H1 (cell line): ENCODE data around the gene MYO16. TPM values are rescaled to one million over a fixed set of nuclear protein-coding genes. Genes with fewer than 3 reads are reported as not detected.

Experiments used
- CTCF ChIA-PET: fragments of 300-600 bp; sonication (Branson Sonifier 250); formaldehyde crosslinking; loops from one replicate; lab custom pipeline; 2021; ENCODE audit not compliant: partially characterized antibody; lab: Charles Lee
- POLR2A ChIA-PET: fragments of 300-600 bp; sonication (Branson Sonifier 250); formaldehyde crosslinking; loops from one replicate; lab custom pipeline; 2021; ENCODE audit warnings: inconsistent platforms; ENCODE audit not compliant: partially characterized antibody; lab: Charles Lee
- DNase-seq, 2 experiments: peaks; one replicate each; pipeline versions ENCODE4 v3.0.0 to v3.0.0-alpha.2; 2010 to 2022; ENCODE audit warnings: low spot score in 2 of 2, low read depth in 1 of 2, mixed read lengths in 1 of 2
- FAIRE-seq: peaks from 2 replicates; lab custom pipeline; 2011; peaks lifted over from hg19 to GRCh38; lab: Jason Lieb, UNC
- H2AFZ ChIP-seq: 2 replicates; pipeline ENCODE4 v1.8.1; 2012; ENCODE audit warnings: low read length, inconsistent platforms
- H2AK5ac ChIP-seq: 2 replicates; pipeline ENCODE4 v1.6.1; 2013; ENCODE audit warnings: low read depth, low read length
- H2BK120ac ChIP-seq: replicated peaks from 2 replicates; pipeline ENCODE3; 2013; ENCODE audit warnings: low read depth, low read length, inconsistent platforms
- H2BK12ac ChIP-seq: 2 replicates; pipeline ENCODE4 v1.6.1; 2013; ENCODE audit warnings: low read depth, low read length
- H2BK15ac ChIP-seq: 2 replicates; pipeline ENCODE4 v1.6.1; 2013; ENCODE audit warnings: low read length
- H2BK20ac ChIP-seq: 2 replicates; pipeline ENCODE4 v1.6.1; 2013; ENCODE audit warnings: low read length
- H2BK5ac ChIP-seq: 2 replicates; pipeline ENCODE4 v1.6.1; 2013; ENCODE audit warnings: low read depth, low read length
- H3K14ac ChIP-seq: 2 replicates; pipeline ENCODE4 v1.6.1; 2013; ENCODE audit warnings: inconsistent platforms; ENCODE audit not compliant: insufficient read length
- H3K18ac ChIP-seq: 2 replicates; pipeline ENCODE4 v1.6.1; 2013; ENCODE audit warnings: low read length; ENCODE audit errors: extremely low read depth
- H3K23ac ChIP-seq: 2 replicates; pipeline ENCODE4 v1.6.1; 2013; ENCODE audit warnings: inconsistent platforms; ENCODE audit not compliant: insufficient read length
- H3K23me2 ChIP-seq: 2 replicates; pipeline ENCODE4 v1.6.1; 2013; ENCODE audit warnings: low read depth, low read length
- H3K27ac ChIP-seq: 2 replicates; pipeline ENCODE4 v1.6.1; 2011; ENCODE audit warnings: low read depth, low read length, inconsistent platforms
- H3K27me3 ChIP-seq, 4 experiments: replicated peaks in 1 of 4; 1 replicate in 1 of 4; 2 replicates in 3 of 4; pipeline versions ENCODE4 v1.6.1 to v1.8.1; 2011 to 2013; ENCODE audit warnings: low read length in 3 of 4, mild to moderate bottlenecking in 3 of 4, inconsistent platforms in 2 of 4, mixed read lengths in 2 of 4, moderate library complexity in 1 of 4; ENCODE audit not compliant: control insufficient read depth in 3 of 4, insufficient read depth in 3 of 4; ENCODE audit errors: extremely low read depth in 1 of 4
- H3K36me3 ChIP-seq, 4 experiments: 2 replicates each; pipeline versions ENCODE4 v1.6.1 to v1.8.1; 2011 to 2013; ENCODE audit warnings: mild to moderate bottlenecking in 4 of 4, low read length in 3 of 4, moderate library complexity in 2 of 4, control low read depth in 1 of 4, inconsistent platforms in 1 of 4; ENCODE audit not compliant: insufficient read depth in 4 of 4, control insufficient read depth in 2 of 4
- H3K4ac ChIP-seq: replicated peaks from 2 replicates; pipeline ENCODE3; 2013; ENCODE audit warnings: low read length, low read depth, mixed read lengths, inconsistent platforms; ENCODE audit not compliant: insufficient read length
- H3K4me1 ChIP-seq, 4 experiments: replicated peaks in 1 of 4; 1 replicate in 1 of 4; 2 replicates in 3 of 4; pipeline versions ENCODE4 v1.6.1 to v1.8.1; 2011 to 2013; ENCODE audit warnings: low read length in 3 of 4, inconsistent platforms in 2 of 4, mixed read lengths in 1 of 4; ENCODE audit not compliant: insufficient read depth in 4 of 4, control insufficient read depth in 3 of 4
- H3K4me2 ChIP-seq, 2 experiments: 2 replicates each; pipeline versions ENCODE4 v1.6.1 to v1.8.1; 2011 to 2013; ENCODE audit warnings: low read depth in 2 of 2, low read length in 2 of 2, control low read depth in 1 of 2, inconsistent platforms in 1 of 2, mild to moderate bottlenecking in 1 of 2; ENCODE audit not compliant: insufficient read depth in 1 of 2
- H3K4me3 ChIP-seq, 4 experiments: fragments of 200-600, 300-600 bp in 1 of 4; sonication (generic), shearing (Covaris generic), sonication (Bioruptor Twin) in 1 of 4; 2 replicates each; pipeline versions ENCODE4 v1.5.1 to v1.8.1; 2011 to 2016; ENCODE audit warnings: low read length in 4 of 4, low read depth in 3 of 4, control low read depth in 2 of 4, inconsistent platforms in 2 of 4, mild to moderate bottlenecking in 2 of 4, mixed read lengths in 1 of 4, moderate library complexity in 1 of 4; ENCODE audit not compliant: insufficient read depth in 2 of 4; ENCODE audit errors: extremely low read depth in 1 of 4
- H3K56ac ChIP-seq: replicated peaks from 2 replicates; pipeline ENCODE3; 2013; ENCODE audit warnings: low read depth, mild to moderate bottlenecking, mixed read lengths, low read length, inconsistent platforms; ENCODE audit not compliant: insufficient read length
- H3K79me1 ChIP-seq: 2 replicates; pipeline ENCODE4 v1.6.1; 2013; ENCODE audit warnings: low read depth, low read length, control low read depth
- H3K79me2 ChIP-seq, 2 experiments: 2 replicates each; pipeline versions ENCODE4 v1.6.1 to v1.8.1; 2012 to 2013; ENCODE audit warnings: low read length in 2 of 2, mild to moderate bottlenecking in 2 of 2, inconsistent platforms in 1 of 2; ENCODE audit not compliant: insufficient read depth in 2 of 2, control insufficient read depth in 1 of 2
- H3K9ac ChIP-seq, 4 experiments: replicated peaks in 1 of 4; 1 replicate in 1 of 4; 2 replicates in 3 of 4; pipeline versions ENCODE4 v1.6.1 to v1.8.1; 2011 to 2013; ENCODE audit warnings: low read depth in 3 of 4, low read length in 3 of 4, control low read depth in 2 of 4, mild to moderate bottlenecking in 2 of 4, moderate library complexity in 2 of 4, inconsistent platforms in 1 of 4; ENCODE audit errors: extremely low read depth in 1 of 4
- H3K9me3 ChIP-seq, 2 experiments: 2 replicates each; pipeline versions ENCODE4 v1.6.1 to v1.8.1; 2012 to 2013; ENCODE audit warnings: mild to moderate bottlenecking in 2 of 2, moderate library complexity in 2 of 2, control low read depth in 1 of 2, inconsistent platforms in 1 of 2, low read depth in 1 of 2, low read length in 1 of 2, mixed read lengths in 1 of 2; ENCODE audit not compliant: insufficient read depth in 2 of 2
- H4K20me1 ChIP-seq, 2 experiments: replicated peaks in 1 of 2; 2 replicates each; pipeline versions ENCODE3 to v1.8.1; 2011 to 2013; ENCODE audit warnings: inconsistent platforms in 2 of 2, low read length in 2 of 2, mild to moderate bottlenecking in 1 of 2; ENCODE audit not compliant: insufficient read depth in 2 of 2, control insufficient read depth in 1 of 2
- H4K5ac ChIP-seq: 2 replicates; pipeline ENCODE4 v1.6.1; 2013; ENCODE audit warnings: low read length, low read depth, mixed read lengths, inconsistent platforms; ENCODE audit not compliant: insufficient read length
- H4K8ac ChIP-seq: 2 replicates; pipeline ENCODE4 v1.8.0; 2013; ENCODE audit warnings: mild to moderate bottlenecking, moderate library complexity, low read length, inconsistent platforms; ENCODE audit not compliant: insufficient read depth; ENCODE audit errors: extremely low read depth
- H4K91ac ChIP-seq: replicated peaks from 2 replicates; pipeline ENCODE3; 2013; ENCODE audit warnings: low read length, mixed read lengths, inconsistent platforms; ENCODE audit not compliant: insufficient read length
- POLR2A ChIP-seq, 2 experiments: IDR thresholded peaks; 1 replicate in 1 of 2; 2 replicates in 1 of 2; pipeline ENCODE4 v1.6.1; 2011; ENCODE audit warnings: low read depth in 2 of 2, low read length in 2 of 2, mild to moderate bottlenecking in 2 of 2; ENCODE audit errors: control extremely low read depth in 1 of 2
- WGBS, 2 experiments: shearing (Covaris generic) in 1 of 2; methylation state at CpG; one replicate each; pipeline versions ENCODE4 v1.1.6 to v1.1.7; 2013 to 2015; ENCODE audit warnings: low lambda C conversion rate in 2 of 2, mixed read lengths in 2 of 2, inconsistent platforms in 1 of 2, low coverage in 1 of 2, missing lambda C conversion rate in 1 of 2; ENCODE audit not compliant: insufficient replicate concordance in 2 of 2, insufficient coverage in 1 of 2, insufficient read length in 1 of 2; ENCODE audit errors: extremely low coverage in 1 of 2, missing lambda C conversion rate in 1 of 2; 5-methylcytosine and 5-hydroxymethylcytosine counted together
- polyA plus RNA-seq, 7 experiments: library from polyadenylated mRNA; depleted of rRNA in 3 of 7; stranded (reverse) in 5 of 7; unstranded in 2 of 7; fragments of >200 nt in 5 of 7; fragments of 200-250 nt in 2 of 7; gene quantifications; 1 replicate in 5 of 7; 2 replicates in 1 of 7; 4 replicates in 1 of 7; pipeline versions ENCODE4 v1.2.1 to v1.2.3, GENCODE V29; 2011 to 2013; ENCODE audit warnings: missing spikeins in 2 of 7, mixed read lengths in 2 of 7
- total RNA-seq: library from RNA; stranded (reverse); fragmentation: NEBNext Ultra II Directional; extraction: Animal tissue kit (Norgen Biotek cat#: 25700); gene quantifications from 2 replicates; pipeline ENCODE4 v1.2.1, GENCODE V29; 2021

The MYO16 gene
- total and polyA plus RNA-seq, 2 of the 8 experiments (the other 6 are each of a cell fraction or from before 2014, with no cell fraction given), result 0.02 to 0.22 TPM

- H4K8ac ChIP-seq, result no peak overlapping the region
- H3K4me2 ChIP-seq, result no peak overlapping the region
- H3K23ac ChIP-seq, result no peak overlapping the region
- H3K14ac ChIP-seq, result no peak overlapping the region
- WGBS, 2 experiments, result 100% methylated on average over 2 of the region's 2 CpGs; no CpG with 5 or more reads in 1 of the 2 experiments
- H2BK20ac ChIP-seq, result no peak overlapping the region
- peaks cover 7 to 9% of the 10 kb centered on the region in 2 experiments; a peak in 2 of 4 replicates for H3K9me3 ChIP-seq
- no peaks in the 10 kb centered on the region for H3K79me1 ChIP-seq
- H3K36me3 ChIP-seq, result no peaks in the 10 kb centered on the region
- H2BK15ac ChIP-seq, result no peak overlapping the region
- no peak overlapping the region for H2BK5ac ChIP-seq
- FAIRE-seq (no peak), DNase-seq (no peak)
- no peak overlapping the region for H4K5ac ChIP-seq
- H3K9ac ChIP-seq, result no peak overlapping the region
- H3K4me1 ChIP-seq, result no peaks in the 10 kb centered on the region
- no peaks in the 10 kb centered on the region for H3K27me3 ChIP-seq
- no peak for TF ChIP-seq POLR2A (IDR thresholded peaks at IDR 0.05; ENCODE audit: control extremely low read depth in 1 of 2, low read depth in 2 of 2, low read length in 2 of 2)
- H3K18ac ChIP-seq, result no peak overlapping the region; the same call in 1 of the 2 replicates
- H2BK120ac ChIP-seq, result no peak overlapping the region
- no peak overlapping the region for H2AK5ac ChIP-seq
- H4K20me1 ChIP-seq, result no peaks in the 10 kb centered on the region
- no peaks in the 10 kb centered on the region for H3K23me2 ChIP-seq
- H3K56ac ChIP-seq, result no peak overlapping the region
- H3K4ac ChIP-seq, result no peak overlapping the region
- no peak overlapping the region for H3K4me3 ChIP-seq
- no peak overlapping the region for H4K91ac ChIP-seq
- CTCF ChIA-PET, result interaction anchor here (1.0 to 2.1 kb wide), 4 partner anchors 9 to 116 kb away, joined by 3 to 8 read pairs (median 3); no protein-coding TSS in a partner anchor
- no peaks in the 10 kb centered on the region for H3K79me2 ChIP-seq
- H3K27ac ChIP-seq, result no peak overlapping the region
- POLR2A ChIA-PET, result no interaction called here
- H2BK12ac ChIP-seq, result no peak overlapping the region
- no peak overlapping the region for H2AFZ ChIP-seq
Measured at GRCh38 chr13:108779308-108779707, 149.9 kb downstream of the MYO16 start.
